ENCODE data around the gene NCMAP.
"Not testable (repeated sequence)": the region's sequence is repeated elsewhere in the genome, so short reads cannot be mapped to it uniquely, and the experiment has no call there.

GRCh38 chr1:24529292-24529691 lies 26.6 kb upstream of the NCMAP start:
- TF ChIP-seq, protein P1, sequence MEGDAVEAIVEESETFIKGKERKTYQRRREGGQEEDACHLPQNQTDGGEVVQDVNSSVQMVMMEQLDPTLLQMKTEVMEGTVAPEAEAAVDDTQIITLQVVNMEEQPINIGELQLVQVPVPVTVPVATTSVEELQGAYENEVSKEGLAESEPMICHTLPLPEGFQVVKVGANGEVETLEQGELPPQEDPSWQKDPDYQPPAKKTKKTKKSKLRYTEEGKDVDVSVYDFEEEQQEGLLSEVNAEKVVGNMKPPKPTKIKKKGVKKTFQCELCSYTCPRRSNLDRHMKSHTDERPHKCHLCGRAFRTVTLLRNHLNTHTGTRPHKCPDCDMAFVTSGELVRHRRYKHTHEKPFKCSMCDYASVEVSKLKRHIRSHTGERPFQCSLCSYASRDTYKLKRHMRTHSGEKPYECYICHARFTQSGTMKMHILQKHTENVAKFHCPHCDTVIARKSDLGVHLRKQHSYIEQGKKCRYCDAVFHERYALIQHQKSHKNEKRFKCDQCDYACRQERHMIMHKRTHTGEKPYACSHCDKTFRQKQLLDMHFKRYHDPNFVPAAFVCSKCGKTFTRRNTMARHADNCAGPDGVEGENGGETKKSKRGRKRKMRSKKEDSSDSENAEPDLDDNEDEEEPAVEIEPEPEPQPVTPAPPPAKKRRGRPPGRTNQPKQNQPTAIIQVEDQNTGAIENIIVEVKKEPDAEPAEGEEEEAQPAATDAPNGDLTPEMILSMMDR (IDR thresholded peaks at IDR 0.05 in 8 of 11, conservative IDR thresholded peaks at IDR 0.05 in 3 of 11): not testable (repeated sequence)
- not testable (repeated sequence) for TF ChIP-seq POLR2A (IDR thresholded peaks at IDR 0.05)

Measured in spleen (tissue), 7 donors.